Spleen (tissue), 7 donors: Measurements from ENCODE around the gene ANKRD44.

Source experiments
- POLR2A ChIP-seq, 3 donors: fragments of 450-650 bp; IDR thresholded peaks; one replicate each; pipeline ENCODE4 v1.5.1; 2017; ENCODE audit warnings: antibody characterized with exemption in 3 of 3, mild to moderate bottlenecking in 1 of 3
- POLR2AphosphoS5 ChIP-seq, 3 donors: sonication (generic); formaldehyde crosslinking; IDR thresholded peaks; one replicate each; pipeline ENCODE4 v1.5.1; 2017; ENCODE audit warnings: antibody characterized with exemption in 3 of 3
- TF ChIP-seq, protein P1 (sequence below), 11 experiments: fragments of 200-600 bp in 7 of 11; fragments of 450-650 bp in 4 of 11; sonication (generic) in 4 of 11; IDR thresholded peaks in 8 of 11; conservative IDR thresholded peaks in 3 of 11; 1 replicate in 7 of 11; 2 replicates in 4 of 11; pipeline versions ENCODE4 v1.4.0 to v1.8.0; 2016 to 2021; ENCODE audit warnings: antibody characterized with exemption in 11 of 11, inconsistent platforms in 4 of 11, mild to moderate bottlenecking in 1 of 11
- donor health status: DM: no; HTN: no; CAD: no; lungs with moderate emphysema.
- donor health status: DM: no; HTN: no; CAD: no.
- donor health status: DM: no; HTN: no; CAD: no.

DNA sequence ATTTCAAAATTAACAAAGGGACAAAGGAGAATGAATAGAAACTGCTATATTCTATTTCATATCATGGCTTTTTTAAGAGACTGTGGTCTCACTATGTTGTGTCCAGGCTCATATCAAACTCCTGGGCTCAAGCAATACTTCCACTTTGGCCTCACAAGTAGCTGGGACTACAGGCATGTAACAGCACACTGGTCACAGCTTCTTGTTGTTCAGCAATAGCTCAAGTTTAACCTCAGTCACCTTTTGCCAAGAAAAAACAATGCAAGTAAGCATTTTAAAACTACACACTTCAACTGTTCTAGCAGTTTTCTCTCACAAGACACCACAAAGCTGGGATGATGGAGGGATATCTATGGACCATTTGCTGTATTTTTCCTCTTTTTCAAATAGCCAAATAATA is 77.1 kb downstream of the ANKRD44 start:
- no peak for TF ChIP-seq POLR2A (IDR thresholded peaks at IDR 0.05)
- TF ChIP-seq, protein P1, sequence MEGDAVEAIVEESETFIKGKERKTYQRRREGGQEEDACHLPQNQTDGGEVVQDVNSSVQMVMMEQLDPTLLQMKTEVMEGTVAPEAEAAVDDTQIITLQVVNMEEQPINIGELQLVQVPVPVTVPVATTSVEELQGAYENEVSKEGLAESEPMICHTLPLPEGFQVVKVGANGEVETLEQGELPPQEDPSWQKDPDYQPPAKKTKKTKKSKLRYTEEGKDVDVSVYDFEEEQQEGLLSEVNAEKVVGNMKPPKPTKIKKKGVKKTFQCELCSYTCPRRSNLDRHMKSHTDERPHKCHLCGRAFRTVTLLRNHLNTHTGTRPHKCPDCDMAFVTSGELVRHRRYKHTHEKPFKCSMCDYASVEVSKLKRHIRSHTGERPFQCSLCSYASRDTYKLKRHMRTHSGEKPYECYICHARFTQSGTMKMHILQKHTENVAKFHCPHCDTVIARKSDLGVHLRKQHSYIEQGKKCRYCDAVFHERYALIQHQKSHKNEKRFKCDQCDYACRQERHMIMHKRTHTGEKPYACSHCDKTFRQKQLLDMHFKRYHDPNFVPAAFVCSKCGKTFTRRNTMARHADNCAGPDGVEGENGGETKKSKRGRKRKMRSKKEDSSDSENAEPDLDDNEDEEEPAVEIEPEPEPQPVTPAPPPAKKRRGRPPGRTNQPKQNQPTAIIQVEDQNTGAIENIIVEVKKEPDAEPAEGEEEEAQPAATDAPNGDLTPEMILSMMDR (IDR thresholded peaks at IDR 0.05 in 8 of 11, conservative IDR thresholded peaks at IDR 0.05 in 3 of 11) = no peak
- TF ChIP-seq POLR2AphosphoS5 (IDR thresholded peaks at IDR 0.05) = no peak
